K562 (cell line): ENCODE data around the gene ACADVL. TPM values are rescaled to one million over a fixed set of nuclear protein-coding genes. Genes with fewer than 3 reads are reported as not detected.

ENCODE experiments used
- CBFA2T3 ChIP-seq: fragments of 450-650 bp; IDR thresholded peaks from 2 replicates; pipeline ENCODE4 v1.6.1; 2017
- CCNT2 ChIP-seq: IDR thresholded peaks from 2 replicates; pipeline ENCODE4 v1.6.1; 2011; ENCODE audit warnings: borderline replicate concordance, low read depth, mild to moderate bottlenecking, moderate library complexity, mixed read lengths, low read length; ENCODE audit not compliant: insufficient read length; ENCODE audit errors: extremely low read depth
- CTBP1 ChIP-seq: fragments of 450-650 bp; IDR thresholded peaks from 2 replicates; pipeline ENCODE4 v1.6.1; 2016; ENCODE audit warnings: borderline replicate concordance
- NFYB ChIP-seq: IDR thresholded peaks from 2 replicates; pipeline ENCODE4 v1.6.1; 2011; ENCODE audit warnings: mild to moderate bottlenecking, moderate library complexity; ENCODE audit not compliant: insufficient read length; ENCODE audit errors: extremely low read depth
- polyA plus RNA-seq, 8 experiments: library from polyadenylated mRNA; depleted of rRNA in 4 of 8; stranded (reverse) in 5 of 8; unstranded in 3 of 8; fragments of >200 nt; fragmentation: Nextera tagmentation in 2 of 8; fragmentation: Illumina TruSeq in 1 of 8; extraction: Ambion mirVana in 2 of 8; extraction: Trizol in 1 of 8; gene quantifications; 2 replicates each; pipeline versions ENCODE4 v1.2.1 to v1.2.3, GENCODE V29; 2011 to 2014; ENCODE audit warnings: inconsistent platforms in 1 of 8, missing spikeins in 1 of 8
- total RNA-seq, 7 experiments: library from RNA; depleted of rRNA in 6 of 7; stranded (reverse); fragments of >200 nt in 6 of 7; fragmentation: Illumina TruSeq in 2 of 7; extraction: Trizol in 2 of 7; gene quantifications; 2 replicates each; pipeline versions ENCODE4 v1.2.1 to v1.2.3, GENCODE V29; 2011 to 2021; ENCODE audit warnings: low replicate concordance in 1 of 7
- TF ChIP-seq, protein P1 (sequence below): fragments of 450-650 bp; IDR thresholded peaks from 2 replicates; pipeline ENCODE4 v1.7.1; 2018; ENCODE audit warnings: mild to moderate bottlenecking, low read depth; ENCODE audit not compliant: partially characterized antibody
- TF ChIP-seq, protein P2 (sequence below): fragments of 450-650 bp; IDR thresholded peaks from 2 replicates; pipeline ENCODE4 v1.6.1; 2017; ENCODE audit warnings: antibody characterized with exemption, mild to moderate bottlenecking
- TF ChIP-seq, protein P3 (sequence below): fragments of 250-450 bp; sonication (Bioruptor Pico); IDR thresholded peaks from 2 replicates; pipeline ENCODE4 v1.4.0; 2020
- TF ChIP-seq, protein P4 (sequence below): sonication (generic); formaldehyde crosslinking; IDR thresholded peaks from 2 replicates; pipeline ENCODE4 v1.8.0; 2022; ENCODE audit warnings: mild to moderate bottlenecking, low read depth, missing genetic modification reagents

Gene ACADVL
- total and polyA plus RNA-seq, 9 of the 15 experiments (the other 6 are each of a cell fraction or from before 2014, with no cell fraction given): 25.5 to 449 (median 214) TPM

DNA sequence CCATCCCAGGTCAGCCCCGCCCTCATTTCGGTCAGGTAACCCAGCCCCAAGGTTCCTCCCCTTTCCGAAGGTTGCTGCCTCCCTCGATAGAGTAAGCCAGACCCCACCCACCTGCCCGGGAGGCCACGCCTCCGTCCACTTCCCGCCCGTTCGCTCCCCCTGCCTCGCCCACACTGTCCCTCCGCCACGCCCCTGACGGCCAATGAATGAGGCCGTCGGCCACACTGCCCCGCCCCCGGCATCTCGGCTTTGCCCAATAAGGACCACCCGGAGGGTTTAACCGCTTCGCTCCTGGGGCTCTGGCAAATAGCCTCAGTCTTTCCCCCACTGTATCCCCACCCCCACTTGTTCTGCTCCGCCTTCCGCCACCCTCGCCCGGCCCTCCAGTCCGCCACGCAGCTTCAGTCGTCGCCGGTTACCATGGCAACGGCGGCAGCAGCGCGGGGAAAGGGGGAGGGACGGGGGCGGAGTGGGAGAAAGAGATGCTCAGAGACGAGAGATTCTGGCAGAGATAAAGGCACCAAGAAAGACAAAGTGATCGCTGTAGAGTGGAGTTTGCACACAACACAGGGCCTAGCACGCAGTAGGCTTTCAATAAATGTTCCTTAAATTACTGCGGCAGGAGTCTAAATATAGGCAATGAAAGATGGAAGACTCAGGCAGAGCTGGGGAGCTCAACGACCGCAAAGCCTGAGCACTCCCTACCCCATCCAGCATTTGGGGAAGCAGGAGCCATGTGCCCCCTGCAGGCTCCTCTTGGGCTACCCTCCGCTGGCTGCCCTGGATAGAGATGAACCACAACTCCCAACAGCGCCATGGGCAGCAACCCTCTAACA is 5.2 kb upstream of the ACADVL start (continued):
- TF ChIP-seq NFYB (peak; percentile 31), CBFA2T3 (no peak), CTBP1 (peak; percentile 86; the same call in 1 of the 2 replicates), CCNT2 (no peak)
- TF ChIP-seq, protein P1, sequence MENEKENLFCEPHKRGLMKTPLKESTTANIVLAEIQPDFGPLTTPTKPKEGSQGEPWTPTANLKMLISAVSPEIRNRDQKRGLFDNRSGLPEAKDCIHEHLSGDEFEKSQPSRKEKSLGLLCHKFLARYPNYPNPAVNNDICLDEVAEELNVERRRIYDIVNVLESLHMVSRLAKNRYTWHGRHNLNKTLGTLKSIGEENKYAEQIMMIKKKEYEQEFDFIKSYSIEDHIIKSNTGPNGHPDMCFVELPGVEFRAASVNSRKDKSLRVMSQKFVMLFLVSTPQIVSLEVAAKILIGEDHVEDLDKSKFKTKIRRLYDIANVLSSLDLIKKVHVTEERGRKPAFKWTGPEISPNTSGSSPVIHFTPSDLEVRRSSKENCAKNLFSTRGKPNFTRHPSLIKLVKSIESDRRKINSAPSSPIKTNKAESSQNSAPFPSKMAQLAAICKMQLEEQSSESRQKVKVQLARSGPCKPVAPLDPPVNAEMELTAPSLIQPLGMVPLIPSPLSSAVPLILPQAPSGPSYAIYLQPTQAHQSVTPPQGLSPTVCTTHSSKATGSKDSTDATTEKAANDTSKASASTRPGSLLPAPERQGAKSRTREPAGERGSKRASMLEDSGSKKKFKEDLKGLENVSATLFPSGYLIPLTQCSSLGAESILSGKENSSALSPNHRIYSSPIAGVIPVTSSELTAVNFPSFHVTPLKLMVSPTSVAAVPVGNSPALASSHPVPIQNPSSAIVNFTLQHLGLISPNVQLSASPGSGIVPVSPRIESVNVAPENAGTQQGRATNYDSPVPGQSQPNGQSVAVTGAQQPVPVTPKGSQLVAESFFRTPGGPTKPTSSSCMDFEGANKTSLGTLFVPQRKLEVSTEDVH: peak; percentile 33
- TF ChIP-seq, protein P2, sequence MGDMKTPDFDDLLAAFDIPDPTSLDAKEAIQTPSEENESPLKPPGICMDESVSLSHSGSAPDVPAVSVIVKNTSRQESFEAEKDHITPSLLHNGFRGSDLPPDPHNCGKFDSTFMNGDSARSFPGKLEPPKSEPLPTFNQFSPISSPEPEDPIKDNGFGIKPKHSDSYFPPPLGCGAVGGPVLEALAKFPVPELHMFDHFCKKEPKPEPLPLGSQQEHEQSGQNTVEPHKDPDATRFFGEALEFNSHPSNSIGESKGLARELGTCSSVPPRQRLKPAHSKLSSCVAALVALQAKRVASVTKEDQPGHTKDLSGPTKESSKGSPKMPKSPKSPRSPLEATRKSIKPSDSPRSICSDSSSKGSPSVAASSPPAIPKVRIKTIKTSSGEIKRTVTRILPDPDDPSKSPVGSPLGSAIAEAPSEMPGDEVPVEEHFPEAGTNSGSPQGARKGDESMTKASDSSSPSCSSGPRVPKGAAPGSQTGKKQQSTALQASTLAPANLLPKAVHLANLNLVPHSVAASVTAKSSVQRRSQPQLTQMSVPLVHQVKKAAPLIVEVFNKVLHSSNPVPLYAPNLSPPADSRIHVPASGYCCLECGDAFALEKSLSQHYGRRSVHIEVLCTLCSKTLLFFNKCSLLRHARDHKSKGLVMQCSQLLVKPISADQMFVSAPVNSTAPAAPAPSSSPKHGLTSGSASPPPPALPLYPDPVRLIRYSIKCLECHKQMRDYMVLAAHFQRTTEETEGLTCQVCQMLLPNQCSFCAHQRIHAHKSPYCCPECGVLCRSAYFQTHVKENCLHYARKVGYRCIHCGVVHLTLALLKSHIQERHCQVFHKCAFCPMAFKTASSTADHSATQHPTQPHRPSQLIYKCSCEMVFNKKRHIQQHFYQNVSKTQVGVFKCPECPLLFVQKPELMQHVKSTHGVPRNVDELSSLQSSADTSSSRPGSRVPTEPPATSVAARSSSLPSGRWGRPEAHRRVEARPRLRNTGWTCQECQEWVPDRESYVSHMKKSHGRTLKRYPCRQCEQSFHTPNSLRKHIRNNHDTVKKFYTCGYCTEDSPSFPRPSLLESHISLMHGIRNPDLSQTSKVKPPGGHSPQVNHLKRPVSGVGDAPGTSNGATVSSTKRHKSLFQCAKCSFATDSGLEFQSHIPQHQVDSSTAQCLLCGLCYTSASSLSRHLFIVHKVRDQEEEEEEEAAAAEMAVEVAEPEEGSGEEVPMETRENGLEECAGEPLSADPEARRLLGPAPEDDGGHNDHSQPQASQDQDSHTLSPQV: peak; percentile 89; the same call in 1 of the 2 replicates
- TF ChIP-seq, protein P3, sequence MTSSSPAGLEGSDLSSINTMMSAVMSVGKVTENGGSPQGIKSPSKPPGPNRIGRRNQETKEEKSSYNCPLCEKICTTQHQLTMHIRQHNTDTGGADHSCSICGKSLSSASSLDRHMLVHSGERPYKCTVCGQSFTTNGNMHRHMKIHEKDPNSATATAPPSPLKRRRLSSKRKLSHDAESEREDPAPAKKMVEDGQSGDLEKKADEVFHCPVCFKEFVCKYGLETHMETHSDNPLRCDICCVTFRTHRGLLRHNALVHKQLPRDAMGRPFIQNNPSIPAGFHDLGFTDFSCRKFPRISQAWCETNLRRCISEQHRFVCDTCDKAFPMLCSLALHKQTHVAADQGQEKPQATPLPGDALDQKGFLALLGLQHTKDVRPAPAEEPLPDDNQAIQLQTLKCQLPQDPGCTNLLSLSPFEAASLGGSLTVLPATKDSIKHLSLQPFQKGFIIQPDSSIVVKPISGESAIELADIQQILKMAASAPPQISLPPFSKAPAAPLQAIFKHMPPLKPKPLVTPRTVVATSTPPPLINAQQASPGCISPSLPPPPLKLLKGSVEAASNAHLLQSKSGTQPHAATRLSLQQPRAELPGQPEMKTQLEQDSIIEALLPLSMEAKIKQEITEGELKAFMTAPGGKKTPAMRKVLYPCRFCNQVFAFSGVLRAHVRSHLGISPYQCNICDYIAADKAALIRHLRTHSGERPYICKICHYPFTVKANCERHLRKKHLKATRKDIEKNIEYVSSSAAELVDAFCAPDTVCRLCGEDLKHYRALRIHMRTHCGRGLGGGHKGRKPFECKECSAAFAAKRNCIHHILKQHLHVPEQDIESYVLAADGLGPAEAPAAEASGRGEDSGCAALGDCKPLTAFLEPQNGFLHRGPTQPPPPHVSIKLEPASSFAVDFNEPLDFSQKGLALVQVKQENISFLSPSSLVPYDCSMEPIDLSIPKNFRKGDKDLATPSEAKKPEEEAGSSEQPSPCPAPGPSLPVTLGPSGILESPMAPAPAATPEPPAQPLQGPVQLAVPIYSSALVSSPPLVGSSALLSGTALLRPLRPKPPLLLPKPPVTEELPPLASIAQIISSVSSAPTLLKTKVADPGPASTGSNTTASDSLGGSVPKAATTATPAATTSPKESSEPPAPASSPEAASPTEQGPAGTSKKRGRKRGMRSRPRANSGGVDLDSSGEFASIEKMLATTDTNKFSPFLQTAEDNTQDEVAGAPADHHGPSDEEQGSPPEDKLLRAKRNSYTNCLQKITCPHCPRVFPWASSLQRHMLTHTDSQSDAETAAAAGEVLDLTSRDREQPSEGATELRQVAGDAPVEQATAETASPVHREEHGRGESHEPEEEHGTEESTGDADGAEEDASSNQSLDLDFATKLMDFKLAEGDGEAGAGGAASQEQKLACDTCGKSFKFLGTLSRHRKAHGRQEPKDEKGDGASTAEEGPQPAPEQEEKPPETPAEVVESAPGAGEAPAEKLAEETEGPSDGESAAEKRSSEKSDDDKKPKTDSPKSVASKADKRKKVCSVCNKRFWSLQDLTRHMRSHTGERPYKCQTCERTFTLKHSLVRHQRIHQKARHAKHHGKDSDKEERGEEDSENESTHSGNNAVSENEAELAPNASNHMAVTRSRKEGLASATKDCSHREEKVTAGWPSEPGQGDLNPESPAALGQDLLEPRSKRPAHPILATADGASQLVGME (CRISPR knock-in tag): peak; percentile 93
- TF ChIP-seq, protein P4, sequence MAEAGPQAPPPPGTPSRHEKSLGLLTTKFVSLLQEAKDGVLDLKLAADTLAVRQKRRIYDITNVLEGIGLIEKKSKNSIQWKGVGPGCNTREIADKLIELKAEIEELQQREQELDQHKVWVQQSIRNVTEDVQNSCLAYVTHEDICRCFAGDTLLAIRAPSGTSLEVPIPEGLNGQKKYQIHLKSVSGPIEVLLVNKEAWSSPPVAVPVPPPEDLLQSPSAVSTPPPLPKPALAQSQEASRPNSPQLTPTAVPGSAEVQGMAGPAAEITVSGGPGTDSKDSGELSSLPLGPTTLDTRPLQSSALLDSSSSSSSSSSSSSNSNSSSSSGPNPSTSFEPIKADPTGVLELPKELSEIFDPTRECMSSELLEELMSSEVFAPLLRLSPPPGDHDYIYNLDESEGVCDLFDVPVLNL (CRISPR knock-in tag): 0 out of 2 replicates have a peak, but pooled peaks have one; percentile 3
